ENCODE data around the gene PARD6G. TPM values are rescaled to one million over a fixed set of nuclear protein-coding genes. Genes with fewer than 3 reads are reported as not detected.

The PARD6G gene
- total RNA-seq, 2 donors from 2014 or later = not detected

DNA sequence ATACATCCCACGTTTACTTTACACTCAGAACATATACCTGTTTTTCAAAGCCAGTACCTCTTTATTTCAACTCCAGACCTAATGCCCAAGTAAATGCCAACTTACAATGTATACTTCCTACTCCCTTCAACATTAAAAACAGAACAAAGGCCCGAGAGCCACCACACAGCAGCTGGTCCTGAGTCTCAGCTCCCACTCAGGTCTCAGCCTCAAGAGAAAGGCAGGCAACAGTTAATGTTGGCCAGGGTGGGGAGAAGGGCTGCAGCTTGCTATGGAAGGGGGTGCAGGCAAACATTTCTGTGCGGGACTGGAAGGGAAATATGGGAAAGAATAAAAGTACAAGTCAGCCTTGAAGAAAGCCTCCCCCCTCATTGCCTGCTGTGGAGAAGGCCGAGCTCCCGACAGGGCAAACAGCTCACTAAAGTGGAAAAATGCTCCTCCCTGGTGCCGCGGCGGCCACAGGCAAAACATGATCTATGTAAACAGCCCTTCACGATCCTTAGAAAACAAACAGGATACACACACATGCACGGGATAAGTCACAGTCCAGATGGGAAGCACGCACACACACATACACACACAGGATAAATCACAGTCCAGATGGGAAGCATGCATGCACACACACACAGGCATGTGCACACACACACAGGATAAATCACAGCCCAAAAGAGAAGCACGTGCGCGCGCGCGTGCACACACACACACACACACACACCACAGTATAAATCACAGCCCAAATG is 70.8 kb downstream of the PARD6G start:
- Mint-ChIP-seq H3K27me3 (ENCODE audit: low read depth) (peaks cover 54% of the 10 kb centered on the region), H3K36me3 (ENCODE audit: insufficient read depth in 2 of 2) (peaks cover 0 to 2% of the 10 kb centered on the region in 2 donors), H3K4me1 (ENCODE audit: low read depth) (peaks cover 16% of the 10 kb centered on the region), H3K27ac (no peak overlapping the region), H3K9me3 (no peaks in the 10 kb centered on the region), H3K4me3 (no peak overlapping the region)
- ATAC-seq (replicated peaks in 1 of 2) = no peak
- DNase-seq = no peak

DNA sequence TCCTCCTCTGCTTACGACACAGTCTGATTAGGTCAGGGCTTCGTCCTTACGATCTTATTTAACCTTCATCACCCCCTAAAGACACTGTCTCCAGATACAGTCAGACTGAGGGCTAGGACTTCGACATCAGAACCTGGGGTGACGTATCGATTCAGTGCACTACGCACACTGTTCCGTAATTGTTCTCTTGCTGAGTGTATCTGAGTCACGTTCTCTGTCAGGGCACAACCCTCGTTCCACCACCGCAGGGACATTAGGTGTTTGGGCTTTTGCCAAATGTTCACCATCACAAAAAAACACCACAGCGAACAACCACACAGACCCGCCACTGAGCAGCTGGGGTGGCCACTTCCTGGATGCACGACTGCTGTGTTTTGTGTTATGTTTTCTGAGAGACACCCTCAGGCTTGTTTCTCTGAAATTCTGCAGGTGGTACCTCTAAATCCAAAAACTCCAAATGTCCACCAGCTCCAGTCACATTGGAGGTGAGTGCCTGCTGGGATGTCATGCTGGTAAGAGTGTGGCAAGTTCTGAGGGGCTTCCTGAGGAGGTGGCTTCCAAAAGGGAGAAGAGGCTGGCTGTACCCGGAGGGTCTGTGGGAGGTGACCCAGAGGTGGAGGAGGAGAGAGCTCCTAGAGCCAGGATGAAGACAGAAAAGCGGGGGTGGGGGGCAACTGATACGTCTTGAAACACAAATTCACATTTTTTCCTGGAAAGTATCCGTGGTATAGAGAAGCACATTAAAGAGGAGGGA is 71.7 kb downstream of the PARD6G start:
- Mint-ChIP-seq H3K36me3 (ENCODE audit: insufficient read depth in 2 of 2) (peaks cover 0 to 2% of the 10 kb centered on the region in 2 donors), H3K27ac (peak overlapping the region; percentile 40), H3K4me1 (ENCODE audit: low read depth) (peaks cover 22% of the 10 kb centered on the region), H3K27me3 (ENCODE audit: low read depth) (peaks cover 59% of the 10 kb centered on the region), H3K9me3 (no peaks in the 10 kb centered on the region), H3K4me3 (peak overlapping the region in 1 of 2 donors; percentile 51)
- DNase-seq (peak; percentile 53 to 66), ATAC-seq (replicated peaks in 1 of 2) (peak; percentile 94 to 97)

GRCh38 chr18:80173060-80173459 is 74.3 kb downstream of the PARD6G start:
- no peak overlapping the region for H3K4me3 Mint-ChIP-seq
- H3K27me3 Mint-ChIP-seq (ENCODE audit: low read depth) = peaks cover 72% of the 10 kb centered on the region
- ATAC-seq (replicated peaks in 1 of 2) = no peak
- no peaks in the 10 kb centered on the region for H3K9me3 Mint-ChIP-seq
- DNase-seq = no peak
- no peak overlapping the region for H3K27ac Mint-ChIP-seq
- H3K36me3 Mint-ChIP-seq (ENCODE audit: insufficient read depth in 2 of 2) = peaks cover 0 to 2% of the 10 kb centered on the region in 2 donors
- peaks cover 22% of the 10 kb centered on the region for H3K4me1 Mint-ChIP-seq (ENCODE audit: low read depth)

- DNase-seq (no peak), ATAC-seq (replicated peaks in 1 of 2) (no peak)
- H3K27ac Mint-ChIP-seq = no peak overlapping the region
- peaks cover 0 to 2% of the 10 kb centered on the region in 2 donors for H3K36me3 Mint-ChIP-seq (ENCODE audit: insufficient read depth in 2 of 2)
- peaks cover 22% of the 10 kb centered on the region for H3K4me1 Mint-ChIP-seq (ENCODE audit: low read depth)
- H3K4me3 Mint-ChIP-seq = no peak overlapping the region
- H3K9me3 Mint-ChIP-seq = no peaks in the 10 kb centered on the region
- peaks cover 69% of the 10 kb centered on the region for H3K27me3 Mint-ChIP-seq (ENCODE audit: low read depth)
Observed at GRCh38 chr18:80172056-80172455, 75.3 kb downstream of the PARD6G start.

DNA sequence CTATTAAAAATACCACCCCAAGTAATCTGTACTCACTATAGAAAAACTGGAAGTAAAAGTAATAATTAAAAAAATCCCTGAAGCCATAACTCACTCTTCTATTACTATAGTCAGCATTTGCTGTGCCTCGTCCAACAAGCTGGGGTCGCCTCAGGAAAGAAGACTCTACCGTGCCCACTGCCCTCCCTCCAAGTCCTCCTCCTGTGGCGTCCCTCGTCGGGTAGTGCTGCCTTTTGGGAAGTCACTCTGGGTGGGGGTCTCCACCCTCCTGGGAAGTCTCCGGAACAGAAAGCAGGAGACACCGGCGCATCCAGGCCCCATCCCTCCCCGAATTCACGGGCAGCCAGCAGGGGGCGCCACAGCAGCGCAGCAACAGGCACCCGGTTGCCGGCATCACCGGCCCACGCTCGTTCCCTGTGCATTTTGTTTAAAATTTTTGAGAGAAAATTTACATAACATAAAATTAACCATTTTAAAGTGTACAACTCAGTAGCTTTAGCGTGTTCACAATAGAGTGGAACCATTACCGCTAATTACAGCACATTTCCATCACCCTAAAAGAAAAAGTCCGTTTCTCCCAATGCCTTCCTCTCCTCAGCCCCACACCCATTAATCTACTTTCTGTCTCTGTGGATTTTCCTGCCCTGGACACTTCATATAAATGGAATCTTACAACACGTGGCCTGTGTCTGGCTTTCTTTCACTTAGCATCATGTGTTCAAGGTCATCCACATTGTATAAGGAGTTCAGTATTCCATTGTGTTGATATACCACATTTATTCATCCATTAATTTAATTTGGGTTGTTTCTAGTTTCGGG is 76.1 kb downstream of the PARD6G start:
- peaks cover 0 to 2% of the 10 kb centered on the region in 2 donors for H3K36me3 Mint-ChIP-seq (ENCODE audit: insufficient read depth in 2 of 2)
- DNase-seq = peak; percentile 57 to 77
- H3K27ac Mint-ChIP-seq = no peak overlapping the region
- ATAC-seq (replicated peaks in 1 of 2) = no peak
- H3K4me1 Mint-ChIP-seq (ENCODE audit: low read depth) = peaks cover 22% of the 10 kb centered on the region
- no peak overlapping the region for H3K4me3 Mint-ChIP-seq
- H3K27me3 Mint-ChIP-seq (ENCODE audit: low read depth) = peaks cover 68% of the 10 kb centered on the region
- H3K9me3 Mint-ChIP-seq = no peaks in the 10 kb centered on the region

GRCh38 chr18:80170395-80171053 is 76.8 kb downstream of the PARD6G start:
- H3K4me3 Mint-ChIP-seq = no peak overlapping the region
- H3K27ac Mint-ChIP-seq = no peak overlapping the region
- DNase-seq (no peak), ATAC-seq (replicated peaks in 1 of 2) (no peak)
- H3K4me1 Mint-ChIP-seq (ENCODE audit: low read depth) = peaks cover 16% of the 10 kb centered on the region
- peaks cover 67% of the 10 kb centered on the region for H3K27me3 Mint-ChIP-seq (ENCODE audit: low read depth)
- peaks cover 3% of the 10 kb centered on the region in 2 donors for H3K9me3 Mint-ChIP-seq
- H3K36me3 Mint-ChIP-seq (ENCODE audit: insufficient read depth in 2 of 2) = peaks cover 3 to 5% of the 10 kb centered on the region in 2 donors

- Mint-ChIP-seq H3K9me3 (peaks cover 5 to 8% of the 10 kb centered on the region in 2 donors), H3K27me3 (ENCODE audit: low read depth) (peaks cover 59% of the 10 kb centered on the region), H3K27ac (no peak overlapping the region), H3K36me3 (ENCODE audit: insufficient read depth in 2 of 2) (peaks cover 3 to 5% of the 10 kb centered on the region in 2 donors), H3K4me3 (no peak overlapping the region), H3K4me1 (ENCODE audit: low read depth) (peaks cover 9% of the 10 kb centered on the region)
- ATAC-seq (replicated peaks in 1 of 2) = no peak
- DNase-seq = no peak
Observed at GRCh38 chr18:80169607-80170006, 77.7 kb downstream of the PARD6G start.

GRCh38 chr18:80168982-80169381 is 78.3 kb downstream of the PARD6G start:
- peaks cover 59% of the 10 kb centered on the region for H3K27me3 Mint-ChIP-seq (ENCODE audit: low read depth)
- H3K4me1 Mint-ChIP-seq (ENCODE audit: low read depth) = peaks cover 9% of the 10 kb centered on the region
- ATAC-seq (replicated peaks in 1 of 2) (no peak), DNase-seq (no peak)
- peaks cover 5 to 12% of the 10 kb centered on the region in 2 donors for H3K9me3 Mint-ChIP-seq
- no peak overlapping the region for H3K27ac Mint-ChIP-seq
- no peak overlapping the region for H3K4me3 Mint-ChIP-seq
- peaks cover 3 to 5% of the 10 kb centered on the region in 2 donors for H3K36me3 Mint-ChIP-seq (ENCODE audit: insufficient read depth in 2 of 2)

GRCh38 chr18:80168346-80168745 is 79.0 kb downstream of the PARD6G start:
- H3K27me3 Mint-ChIP-seq (ENCODE audit: low read depth) = peaks cover 59% of the 10 kb centered on the region

DNA sequence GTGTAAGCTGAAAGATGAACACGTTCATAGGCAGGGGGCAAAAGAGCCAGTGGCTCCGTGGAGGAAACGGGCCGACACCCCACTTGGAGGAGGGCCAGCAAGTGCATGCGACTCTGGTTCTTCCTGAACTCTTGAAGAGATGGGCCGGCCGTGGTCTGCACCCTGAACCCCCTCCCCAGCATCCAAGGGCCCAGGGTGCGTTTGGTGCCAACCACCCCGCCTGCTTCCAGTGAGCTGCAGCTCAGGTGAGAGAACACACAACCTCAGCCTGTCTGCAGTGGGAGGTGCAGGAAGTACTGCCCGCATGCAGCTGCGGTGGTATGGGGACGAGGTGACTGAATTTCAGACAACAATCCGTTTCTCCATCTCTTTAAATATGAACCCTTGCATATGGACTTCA is 79.4 kb downstream of the PARD6G start:
- no peak for ATAC-seq (replicated peaks in 1 of 2)
- peaks cover 55% of the 10 kb centered on the region for H3K27me3 Mint-ChIP-seq (ENCODE audit: low read depth)
- H3K27ac Mint-ChIP-seq = no peak overlapping the region
- H3K4me1 Mint-ChIP-seq (ENCODE audit: low read depth) = peaks cover 9% of the 10 kb centered on the region
- H3K4me3 Mint-ChIP-seq = no peak overlapping the region
- peaks cover 3 to 5% of the 10 kb centered on the region in 2 donors for H3K36me3 Mint-ChIP-seq (ENCODE audit: insufficient read depth in 2 of 2)
- DNase-seq = no peak
- peaks cover 5 to 12% of the 10 kb centered on the region in 2 donors for H3K9me3 Mint-ChIP-seq

More at GRCh38 chr18:80168346-80168745, 79.0 kb downstream of the PARD6G start:
- Mint-ChIP-seq H3K9me3 (peaks cover 5 to 12% of the 10 kb centered on the region in 2 donors), H3K36me3 (ENCODE audit: insufficient read depth in 2 of 2) (peaks cover 3 to 5% of the 10 kb centered on the region in 2 donors), H3K4me1 (ENCODE audit: low read depth) (peaks cover 9% of the 10 kb centered on the region), H3K4me3 (no peak overlapping the region), H3K27ac (no peak overlapping the region)
- no peak for DNase-seq
- no peak for ATAC-seq (replicated peaks in 1 of 2)

DNA sequence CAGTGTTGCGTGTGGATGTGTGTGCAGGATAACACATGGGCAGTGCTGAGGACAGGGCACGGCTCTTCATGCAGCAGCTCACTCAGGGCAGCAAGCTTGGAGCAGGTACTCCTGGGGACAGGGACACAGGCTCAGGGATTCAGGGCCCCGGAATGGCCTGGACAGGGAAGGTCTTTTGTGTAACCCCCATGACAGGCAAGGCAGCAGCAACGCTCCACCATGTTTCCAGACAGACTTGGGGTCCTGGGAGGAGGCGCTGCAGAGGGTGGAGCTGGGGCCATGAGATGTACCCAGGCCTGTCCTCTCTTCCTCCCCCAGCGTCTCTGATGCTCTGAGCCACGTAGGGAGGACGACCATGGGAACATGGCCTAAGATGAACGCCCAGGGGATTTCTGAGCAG is 80.0 kb downstream of the PARD6G start:
- Mint-ChIP-seq H3K27me3 (ENCODE audit: low read depth) (peaks cover 49% of the 10 kb centered on the region), H3K4me1 (ENCODE audit: low read depth) (peaks cover 9% of the 10 kb centered on the region), H3K4me3 (no peak overlapping the region), H3K27ac (no peak overlapping the region), H3K9me3 (peaks cover 5 to 12% of the 10 kb centered on the region in 2 donors), H3K36me3 (ENCODE audit: insufficient read depth in 2 of 2) (peaks cover 3 to 5% of the 10 kb centered on the region in 2 donors)
- ATAC-seq (replicated peaks in 1 of 2) (no peak), DNase-seq (no peak)

DNA sequence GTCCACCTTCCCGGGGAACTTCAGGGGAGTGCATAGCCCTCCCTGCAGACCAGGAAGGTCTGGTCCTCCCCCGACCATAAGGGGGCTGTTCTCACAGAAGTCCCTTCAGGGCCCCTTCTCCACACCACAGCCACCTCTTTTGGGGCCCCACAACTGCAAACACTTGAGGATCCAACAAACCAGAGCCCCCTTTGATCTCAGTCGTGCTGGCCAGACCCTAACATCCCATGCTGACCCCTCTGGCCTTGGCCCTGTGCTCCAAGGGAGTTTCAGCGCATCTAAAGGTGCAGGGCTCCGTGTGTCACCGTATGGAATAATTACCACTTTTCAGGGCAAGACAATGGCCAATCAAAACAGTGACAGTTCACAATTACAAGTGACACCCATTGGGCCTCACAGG is 80.6 kb downstream of the PARD6G start:
- H3K9me3 Mint-ChIP-seq = peaks cover 5 to 12% of the 10 kb centered on the region in 2 donors
- peaks cover 3 to 5% of the 10 kb centered on the region in 2 donors for H3K36me3 Mint-ChIP-seq (ENCODE audit: insufficient read depth in 2 of 2)
- peaks cover 8% of the 10 kb centered on the region for H3K4me1 Mint-ChIP-seq (ENCODE audit: low read depth)
- no peak for DNase-seq
- no peak overlapping the region for H3K27ac Mint-ChIP-seq
- peaks cover 43% of the 10 kb centered on the region for H3K27me3 Mint-ChIP-seq (ENCODE audit: low read depth)
- ATAC-seq (replicated peaks in 1 of 2) = no peak
- no peak overlapping the region for H3K4me3 Mint-ChIP-seq
